ENCODE data around the gene ATF4.
"Not testable (repeated sequence)": the region's sequence is repeated elsewhere in the genome, so short reads cannot be mapped to it uniquely, and the experiment has no call there.

Gene ATF4

GRCh38 chr22:39489094-39490068 lies 31.0 kb upstream of the ATF4 start:
- DNase-seq (ENCODE audit: low read depth) = no peak

GRCh38 chr22:39490135-39490798 lies 30.1 kb upstream of the ATF4 start:
- DNase-seq (ENCODE audit: low read depth) = peak; percentile 73

GRCh38 chr22:39490966-39491680 lies 29.2 kb upstream of the ATF4 start:
- DNase-seq (ENCODE audit: low read depth) = no peak

- no peak for DNase-seq (ENCODE audit: low read depth)
Measured at GRCh38 chr22:39491696-39492095, 28.7 kb upstream of the ATF4 start.

GRCh38 chr22:39492186-39492585 lies 28.2 kb upstream of the ATF4 start:
- no peak for DNase-seq (ENCODE audit: low read depth)

- no peak for DNase-seq (ENCODE audit: low read depth)
Measured at GRCh38 chr22:39493759-39494158, 26.6 kb upstream of the ATF4 start.

- DNase-seq (ENCODE audit: low read depth) = no peak
Measured at GRCh38 chr22:39494471-39495120, 25.8 kb upstream of the ATF4 start.

GRCh38 chr22:39496131-39496838 lies 24.1 kb upstream of the ATF4 start:
- peak; percentile 49 for DNase-seq (ENCODE audit: low read depth)

- DNase-seq (ENCODE audit: low read depth) = no peak
Measured at GRCh38 chr22:39497429-39497828, 22.9 kb upstream of the ATF4 start.

- no peak for DNase-seq (ENCODE audit: low read depth)
Measured at GRCh38 chr22:39498368-39498767, 22.0 kb upstream of the ATF4 start.

- no peak for DNase-seq (ENCODE audit: low read depth)
Measured at GRCh38 chr22:39498802-39499201, 21.6 kb upstream of the ATF4 start.

- DNase-seq (ENCODE audit: low read depth) = no peak
Measured at GRCh38 chr22:39500101-39500500, 20.3 kb upstream of the ATF4 start.

GRCh38 chr22:39501644-39502108 lies 18.7 kb upstream of the ATF4 start:
- DNase-seq (ENCODE audit: low read depth) = no peak

- peak; percentile 89 for DNase-seq (ENCODE audit: low read depth)
Measured at GRCh38 chr22:39502109-39502788, 18.1 kb upstream of the ATF4 start, which contains the start of gene MIEF1. MIEF1 (plus strand) TSS chr22:39502290; CDS start chr22:39511295, 9,005 bp downstream.

GRCh38 chr22:39502789-39503409 lies 17.5 kb upstream of the ATF4 start:
- no peak for DNase-seq (ENCODE audit: low read depth)

GRCh38 chr22:39503630-39504029 lies 16.7 kb upstream of the ATF4 start:
- DNase-seq (ENCODE audit: low read depth) = no peak

GRCh38 chr22:39504071-39504470 lies 16.3 kb upstream of the ATF4 start:
- no peak for DNase-seq (ENCODE audit: low read depth)

- DNase-seq (ENCODE audit: low read depth) = not testable (repeated sequence)
Measured at GRCh38 chr22:39507021-39507420, 13.3 kb upstream of the ATF4 start.

GRCh38 chr22:39508393-39508792 lies 12.0 kb upstream of the ATF4 start:
- no peak for DNase-seq (ENCODE audit: low read depth)

GRCh38 chr22:39510529-39511149 lies 9.7 kb upstream of the ATF4 start:
- DNase-seq (ENCODE audit: low read depth) = no peak
